Measurements from ENCODE around the gene SUFU. TPM values are rescaled to one million over a fixed set of nuclear protein-coding genes. Genes with fewer than 3 reads are reported as not detected.

The SUFU gene
- total RNA-seq, 1 donor from 2014 or later, result 11.5 TPM

GRCh38 chr10:102673236-102673818 is 169.6 kb downstream of the SUFU start:
- H3K4me1 Mint-ChIP-seq, result peaks cover 82% of the 10 kb centered on the region
- Histone ChIP-seq H3K27ac (no peak overlapping the region), H2AFZ (replicated peaks) (no peak overlapping the region)

GRCh38 chr10:102673819-102674511 is 170.2 kb downstream of the SUFU start:
- H3K36me3 ChIP-seq, result no peaks in the 10 kb centered on the region
- DNase-seq (ENCODE audit: low spot score), result peak; percentile 82
- peak overlapping the region; percentile 73 for H3K4me2 ChIP-seq
- H3K27me3 ChIP-seq, result no peaks in the 10 kb centered on the region
- H3K27ac ChIP-seq, result peak overlapping the region; percentile 65
- H3K4me1 Mint-ChIP-seq, result peaks cover 87% of the 10 kb centered on the region
- no peak overlapping the region for H2AFZ ChIP-seq (replicated peaks)
- H3K4me3 ChIP-seq, result peak overlapping the region; percentile 20
- peaks cover 2% of the 10 kb centered on the region for H3K27me3 Mint-ChIP-seq (ENCODE audit: insufficient read depth, low read depth)
- H3K27ac Mint-ChIP-seq, result peak overlapping the region; percentile 96
- no peaks in the 10 kb centered on the region for H3K9me3 ChIP-seq (ENCODE audit: low read depth)
- H3K9me3 Mint-ChIP-seq, result no peaks in the 10 kb centered on the region
- H3K36me3 Mint-ChIP-seq, result no peaks in the 10 kb centered on the region
- TF ChIP-seq EZH2 (IDR thresholded peaks at IDR 0.05), result no peak
- TF ChIP-seq CTCF (IDR thresholded peaks at IDR 0.05), result no peak
- no peak for TF ChIP-seq EZH2phosphoT487 (IDR thresholded peaks at IDR 0.05)
- no peak overlapping the region for H3K9ac ChIP-seq
- H3F3A ChIP-seq (ENCODE audit: low read depth), result peaks cover 62% of the 10 kb centered on the region
- H4K20me1 ChIP-seq (ENCODE audit: low read depth), result peaks cover 58% of the 10 kb centered on the region
- H3K79me2 ChIP-seq (ENCODE audit: low read depth), result no peaks in the 10 kb centered on the region
- peak overlapping the region; percentile 74 for H3K4me3 Mint-ChIP-seq
- H3K4me1 ChIP-seq, result peaks cover 62% of the 10 kb centered on the region

More at GRCh38 chr10:102673236-102673818, 169.6 kb downstream of the SUFU start:
- Histone ChIP-seq H4K20me1 (ENCODE audit: low read depth) (peaks cover 55% of the 10 kb centered on the region), H3F3A (ENCODE audit: low read depth) (peaks cover 56% of the 10 kb centered on the region), H3K9ac (no peak overlapping the region), H3K9me3 (ENCODE audit: low read depth) (no peaks in the 10 kb centered on the region), H3K79me2 (ENCODE audit: low read depth) (no peaks in the 10 kb centered on the region), H3K36me3 (no peaks in the 10 kb centered on the region), H3K4me1 (peaks cover 57% of the 10 kb centered on the region), H3K4me2 (peak overlapping the region; percentile 73), H3K27me3 (no peaks in the 10 kb centered on the region), H3K4me3 (peak overlapping the region; percentile 20)
- H3K4me3 Mint-ChIP-seq, result peak overlapping the region; percentile 74
- TF ChIP-seq EZH2phosphoT487 (IDR thresholded peaks at IDR 0.05), result no peak
- no peak for TF ChIP-seq CTCF (IDR thresholded peaks at IDR 0.05)
- no peak for TF ChIP-seq EZH2 (IDR thresholded peaks at IDR 0.05)
- no peak for DNase-seq (ENCODE audit: low spot score)
- peaks cover 2% of the 10 kb centered on the region for H3K27me3 Mint-ChIP-seq (ENCODE audit: insufficient read depth, low read depth)
- H3K9me3 Mint-ChIP-seq, result no peaks in the 10 kb centered on the region
- H3K27ac Mint-ChIP-seq, result peak overlapping the region; percentile 96
- H3K36me3 Mint-ChIP-seq, result no peaks in the 10 kb centered on the region

- H3K4me3 Mint-ChIP-seq, result peak overlapping the region; percentile 74
Observed at GRCh38 chr10:102674566-102674965, 170.8 kb downstream of the SUFU start.

More at GRCh38 chr10:102674566-102674965, 170.8 kb downstream of the SUFU start:
- Histone ChIP-seq H3K4me3 (peak overlapping the region; percentile 20), H3K79me2 (ENCODE audit: low read depth) (no peaks in the 10 kb centered on the region), H3K9ac (no peak overlapping the region), H3K4me1 (peaks cover 68% of the 10 kb centered on the region), H2AFZ (replicated peaks) (no peak overlapping the region), H3K36me3 (no peaks in the 10 kb centered on the region), H3K4me2 (peak overlapping the region; percentile 73), H3K9me3 (ENCODE audit: low read depth) (no peaks in the 10 kb centered on the region), H3K27me3 (no peaks in the 10 kb centered on the region), H3F3A (ENCODE audit: low read depth) (peaks cover 68% of the 10 kb centered on the region), H3K27ac (peak overlapping the region; percentile 65), H4K20me1 (ENCODE audit: low read depth) (peaks cover 58% of the 10 kb centered on the region)
- peaks cover 2% of the 10 kb centered on the region for H3K27me3 Mint-ChIP-seq (ENCODE audit: insufficient read depth, low read depth)
- no peaks in the 10 kb centered on the region for H3K36me3 Mint-ChIP-seq
- TF ChIP-seq EZH2 (IDR thresholded peaks at IDR 0.05) (no peak), EZH2phosphoT487 (IDR thresholded peaks at IDR 0.05) (peak; percentile 30)
- peak; percentile 55 for DNase-seq (ENCODE audit: low spot score)
- H3K4me1 Mint-ChIP-seq, result peaks cover 89% of the 10 kb centered on the region
- no peaks in the 10 kb centered on the region for H3K9me3 Mint-ChIP-seq
- peak overlapping the region; percentile 97 for H3K27ac Mint-ChIP-seq
